Measurements from ENCODE around the gene TRAF3IP1. TPM values are rescaled to one million over a fixed set of nuclear protein-coding genes. Genes with fewer than 3 reads are reported as not detected.
"Not testable (repeated sequence)": the region's sequence is repeated elsewhere in the genome, so short reads cannot be mapped to it uniquely, and the experiment has no call there.

The TRAF3IP1 gene
- total RNA-seq, 4 donors from 2014 or later, result 11.6 to 17.4 (median 15.7) TPM

DNA sequence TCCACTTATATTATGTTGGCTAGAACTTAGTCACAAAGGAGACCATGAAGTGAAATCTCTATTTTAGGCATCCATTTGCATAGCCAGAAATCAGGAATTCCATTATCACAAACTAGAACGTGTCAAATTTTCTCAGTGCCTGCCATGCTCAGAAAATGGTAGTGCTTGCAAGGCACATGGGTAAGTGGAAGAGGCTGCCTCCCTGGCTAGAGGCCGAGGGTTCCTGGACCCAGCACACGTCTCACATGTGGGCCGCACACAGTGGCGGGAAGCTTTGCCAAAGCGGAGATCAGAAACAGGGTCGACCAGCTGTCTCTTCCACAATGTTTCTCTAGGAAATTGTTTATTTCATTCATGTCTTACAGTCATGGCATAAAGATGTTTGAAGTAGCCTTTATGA is 42.3 kb downstream of the TRAF3IP1 start:
- WGBS, 2 donors, result 66 to 79% methylated on average over 7 of the region's 7 CpGs
- peaks cover 0 to 40% (median 0%) of the 10 kb centered on the region in 3 donors for H3K36me3 ChIP-seq

DNA sequence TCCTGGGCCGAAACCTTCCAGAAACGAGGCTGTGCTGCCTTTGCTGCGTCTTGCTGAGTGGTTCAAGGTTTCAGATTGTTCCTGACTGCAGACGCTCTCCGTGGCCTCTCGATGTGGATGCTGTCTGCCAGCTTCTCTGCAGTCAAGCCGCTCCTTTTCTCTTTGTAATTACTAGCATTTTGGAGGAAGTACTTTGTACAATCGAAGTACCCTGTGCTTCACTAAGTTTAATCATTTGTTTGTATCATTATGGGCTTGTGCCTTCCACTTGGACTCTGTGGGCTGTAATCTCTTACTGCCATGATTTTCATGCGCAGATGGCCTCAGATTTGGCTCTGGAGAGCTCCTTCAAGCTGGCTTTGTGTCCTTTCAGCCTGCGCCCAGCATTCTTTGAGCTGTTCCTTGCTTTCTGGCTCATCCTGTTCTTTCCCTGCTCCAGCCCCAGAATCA is 49.3 kb downstream of the TRAF3IP1 start:
- H3K27ac ChIP-seq, result peak overlapping the region in 1 of 4 donors; percentile 5
- H3K36me3 ChIP-seq, result no peaks in the 10 kb centered on the region
- no peaks in the 10 kb centered on the region for H3K27me3 ChIP-seq
- peaks cover 0 to 6% (median 2%) of the 10 kb centered on the region in 4 donors for H3K4me1 ChIP-seq
- TF ChIP-seq, protein P1, sequence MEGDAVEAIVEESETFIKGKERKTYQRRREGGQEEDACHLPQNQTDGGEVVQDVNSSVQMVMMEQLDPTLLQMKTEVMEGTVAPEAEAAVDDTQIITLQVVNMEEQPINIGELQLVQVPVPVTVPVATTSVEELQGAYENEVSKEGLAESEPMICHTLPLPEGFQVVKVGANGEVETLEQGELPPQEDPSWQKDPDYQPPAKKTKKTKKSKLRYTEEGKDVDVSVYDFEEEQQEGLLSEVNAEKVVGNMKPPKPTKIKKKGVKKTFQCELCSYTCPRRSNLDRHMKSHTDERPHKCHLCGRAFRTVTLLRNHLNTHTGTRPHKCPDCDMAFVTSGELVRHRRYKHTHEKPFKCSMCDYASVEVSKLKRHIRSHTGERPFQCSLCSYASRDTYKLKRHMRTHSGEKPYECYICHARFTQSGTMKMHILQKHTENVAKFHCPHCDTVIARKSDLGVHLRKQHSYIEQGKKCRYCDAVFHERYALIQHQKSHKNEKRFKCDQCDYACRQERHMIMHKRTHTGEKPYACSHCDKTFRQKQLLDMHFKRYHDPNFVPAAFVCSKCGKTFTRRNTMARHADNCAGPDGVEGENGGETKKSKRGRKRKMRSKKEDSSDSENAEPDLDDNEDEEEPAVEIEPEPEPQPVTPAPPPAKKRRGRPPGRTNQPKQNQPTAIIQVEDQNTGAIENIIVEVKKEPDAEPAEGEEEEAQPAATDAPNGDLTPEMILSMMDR (IDR thresholded peaks at IDR 0.05), result no peak
- TF ChIP-seq EP300 (IDR thresholded peaks at IDR 0.05), result no peak
- TF ChIP-seq POLR2A (IDR thresholded peaks at IDR 0.05), result no peak
- no peak for DNase-seq (ENCODE audit: low spot score in 2 of 2)
- H3K4me3 ChIP-seq, result no peak overlapping the region
- H3K9me3 ChIP-seq, result no peaks in the 10 kb centered on the region
- 52 to 53% methylated on average over 10 of the region's 10 CpGs for WGBS, 2 donors

More for the DNA sequence above, 42.3 kb downstream of the TRAF3IP1 start:
- H3K27ac ChIP-seq, result no peak overlapping the region
- H3K9me3 ChIP-seq, result no peaks in the 10 kb centered on the region
- no peak overlapping the region for H3K4me3 ChIP-seq
- peaks cover 0 to 1% (median 0%) of the 10 kb centered on the region in 4 donors for H3K4me1 ChIP-seq
- no peak for DNase-seq (ENCODE audit: low spot score in 2 of 2)
- H3K27me3 ChIP-seq, result no peaks in the 10 kb centered on the region
- TF ChIP-seq POLR2A (IDR thresholded peaks at IDR 0.05), result no peak
- TF ChIP-seq EP300 (IDR thresholded peaks at IDR 0.05), result no peak
- TF ChIP-seq, protein P1 (IDR thresholded peaks at IDR 0.05), result no peak

DNA sequence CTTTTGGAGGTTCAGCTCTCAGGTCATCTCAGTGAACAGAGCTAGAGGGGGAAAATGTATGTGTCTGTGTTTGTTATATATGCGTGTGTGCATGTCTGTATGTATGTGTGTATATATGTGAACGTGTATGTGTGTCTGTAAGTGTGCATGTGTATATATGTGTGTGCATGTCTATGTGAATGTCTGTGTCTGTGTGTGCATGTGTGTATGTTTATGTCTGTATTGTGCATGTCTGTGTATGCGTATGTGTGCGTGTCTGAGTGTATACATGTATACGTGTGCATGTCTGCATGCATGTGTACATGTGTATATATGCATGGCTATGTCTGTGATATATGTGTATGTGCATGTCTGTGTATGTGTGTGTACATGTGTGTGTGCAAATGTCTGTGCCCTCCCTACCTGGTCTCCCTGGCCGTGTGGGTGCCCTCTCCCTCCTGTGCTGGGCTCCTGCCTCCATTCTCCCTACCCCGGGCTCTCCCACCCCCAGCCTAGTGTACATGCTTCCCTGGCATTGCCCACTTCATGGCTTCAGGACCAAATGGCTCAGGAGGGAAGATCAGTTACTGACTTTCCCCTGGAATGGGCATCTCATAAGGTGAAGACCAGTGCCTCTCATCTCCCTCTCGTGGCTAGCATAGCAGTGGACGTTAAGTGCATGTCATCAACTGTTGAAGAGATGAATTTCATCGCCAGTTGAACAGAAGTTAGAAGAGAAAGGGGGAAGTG is 49.9 kb downstream of the TRAF3IP1 start:
- no peaks in the 10 kb centered on the region for H3K36me3 ChIP-seq
- peaks cover 0 to 6% (median 2%) of the 10 kb centered on the region in 4 donors for H3K4me1 ChIP-seq
- no peaks in the 10 kb centered on the region for H3K9me3 ChIP-seq
- H3K27ac ChIP-seq, result peak overlapping the region in 1 of 4 donors; percentile 5
- H3K4me3 ChIP-seq, result no peak overlapping the region
- 83 to 85% methylated on average over 10 of the region's 10 CpGs for WGBS, 2 donors
- H3K27me3 ChIP-seq, result no peaks in the 10 kb centered on the region
- DNase-seq (ENCODE audit: low spot score in 2 of 2), result no peak
- TF ChIP-seq, protein P1 (IDR thresholded peaks at IDR 0.05), result no peak
- TF ChIP-seq EP300 (IDR thresholded peaks at IDR 0.05) (no peak), POLR2A (IDR thresholded peaks at IDR 0.05) (no peak)

DNA sequence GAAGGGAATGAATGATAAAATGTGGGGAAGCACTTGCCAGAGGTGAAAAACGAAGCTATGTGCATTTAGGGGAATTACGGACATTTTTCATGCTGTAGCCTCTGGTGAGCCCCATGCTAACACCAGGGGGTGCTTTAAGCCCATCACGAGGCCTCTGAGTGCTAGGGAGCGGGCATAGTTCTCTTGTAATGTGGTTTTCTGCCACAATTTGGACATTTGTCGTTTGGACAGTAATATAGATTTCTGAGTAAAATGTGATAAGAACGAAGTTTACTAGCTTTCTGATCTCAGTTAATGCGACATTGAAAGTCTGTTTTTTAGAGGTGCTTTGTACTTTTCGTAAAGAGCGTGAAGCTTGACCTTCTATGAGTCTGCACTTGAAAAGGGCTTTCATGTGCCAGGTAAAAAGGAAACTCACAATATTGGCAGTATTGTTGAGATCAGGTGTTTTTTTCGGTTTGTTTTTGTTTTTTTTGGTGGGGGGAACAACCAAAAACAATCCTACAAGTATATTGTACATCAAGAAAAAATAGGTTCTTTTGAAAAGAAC is 50.6 kb downstream of the TRAF3IP1 start:
- no peak overlapping the region for H3K27ac ChIP-seq
- H3K36me3 ChIP-seq, result no peaks in the 10 kb centered on the region
- peak in 1 of 2 donors; percentile 75 for DNase-seq (ENCODE audit: low spot score in 2 of 2)
- H3K27me3 ChIP-seq, result no peaks in the 10 kb centered on the region
- 32 to 40% methylated on average over 10 of the region's 10 CpGs for WGBS, 2 donors
- no peak overlapping the region for H3K4me3 ChIP-seq
- TF ChIP-seq EP300 (IDR thresholded peaks at IDR 0.05) (peak in 1 of 2 donors; percentile 32), POLR2A (IDR thresholded peaks at IDR 0.05) (no peak)
- TF ChIP-seq, protein P1 (IDR thresholded peaks at IDR 0.05), result peak; percentile 63 to 89 (median 69)
- peaks cover 0 to 6% (median 2%) of the 10 kb centered on the region in 4 donors for H3K4me1 ChIP-seq
- H3K9me3 ChIP-seq, result no peaks in the 10 kb centered on the region

DNA sequence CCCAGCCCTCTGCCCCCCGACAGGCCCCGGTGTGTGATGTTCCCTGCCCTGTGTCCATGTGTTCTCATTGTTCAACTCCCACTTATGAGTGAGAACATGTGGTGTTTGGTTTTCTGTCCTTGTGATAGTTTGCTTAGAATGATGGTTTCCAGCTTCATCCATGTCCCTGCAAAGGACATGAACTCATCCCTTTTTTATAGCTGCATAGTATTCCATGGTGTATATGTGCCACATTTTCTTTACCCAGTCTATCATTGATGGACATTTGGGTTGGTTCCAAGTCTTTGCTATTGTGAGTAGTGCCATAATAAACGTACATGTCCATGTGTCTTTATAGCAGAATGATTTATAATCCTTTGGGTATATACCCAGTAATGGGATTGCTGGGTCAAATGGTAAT is 52.0 kb downstream of the TRAF3IP1 start:
- WGBS, 2 donors, result 91 to 94% methylated on average over 3 of the region's 3 CpGs
- not testable (repeated sequence) for H3K4me3 ChIP-seq; DNase-seq (ENCODE audit: low spot score in 2 of 2); H3K4me1 ChIP-seq; H3K27ac ChIP-seq; H3K27me3 ChIP-seq; H3K9me3 ChIP-seq; H3K36me3 ChIP-seq
